HCEC 1CT (cell line): ENCODE measurements around the gene TYW5.
"Not testable (repeated sequence)": the region's sequence is repeated elsewhere in the genome, so short reads cannot be mapped to it uniquely, and the experiment has no call there.

Experiments
- DNase-seq: peaks from one replicate; pipeline ENCODE4 v3.0.0-alpha.2; 2017

Gene TYW5

GRCh38 chr2:199912553-199913114, 42.7 kb downstream of the TYW5 start:
- not testable (repeated sequence) for DNase-seq

- DNase-seq: no peak
These were observed 43.5 kb downstream of the TYW5 start for GRCh38 chr2:199911877-199912161.

GRCh38 chr2:199911052-199911876, 44.0 kb downstream of the TYW5 start, which contains the start of gene C2orf69:
Gene C2orf69 (plus strand): TSS chr2:199911293. CDS start chr2:199911439, 146 bp downstream.
- DNase-seq: peak; percentile 99

- DNase-seq: no peak
These were observed 44.8 kb downstream of the TYW5 start for GRCh38 chr2:199910338-199911051.

GRCh38 chr2:199907008-199907714, 48.1 kb downstream of the TYW5 start:
- no peak for DNase-seq

- DNase-seq: no peak
These were observed 52.2 kb downstream of the TYW5 start for GRCh38 chr2:199903111-199903510.

GRCh38 chr2:199902486-199903110, 52.7 kb downstream of the TYW5 start:
- DNase-seq: no peak

- DNase-seq: no peak
These were observed 53.3 kb downstream of the TYW5 start for GRCh38 chr2:199901942-199902341.

- no peak for DNase-seq
These were observed 58.7 kb downstream of the TYW5 start for GRCh38 chr2:199896617-199897016.

GRCh38 chr2:199895406-199895805, 59.9 kb downstream of the TYW5 start:
- DNase-seq: no peak

GRCh38 chr2:199883474-199884212, 71.6 kb downstream of the TYW5 start:
- DNase-seq: no peak

- DNase-seq: no peak
These were observed 72.6 kb downstream of the TYW5 start for GRCh38 chr2:199882667-199883066.
